HEK293 (cell line): ENCODE measurements around the gene MIA3.

Experiments used
- CTCF ChIP-seq: fragments of 450-650 bp; formaldehyde crosslinking; IDR thresholded peaks from 2 replicates; pipeline ENCODE4 v1.5.1; 2016; ENCODE audit warnings: missing biosample characterization, missing genetic modification characterization
- ELK4 ChIP-seq: IDR thresholded peaks from 2 replicates; pipeline ENCODE4 v1.6.1; 2011; ENCODE audit warnings: mild to moderate bottlenecking, low read depth, low read length, borderline replicate concordance
- ZNF404 ChIP-seq: fragments of 450-650 bp; formaldehyde crosslinking; IDR thresholded peaks from 2 replicates; pipeline ENCODE4 v1.5.1; 2017; ENCODE audit warnings: missing biosample characterization, missing genetic modification characterization

- no peak for TF ChIP-seq ELK4
- no peak for TF ChIP-seq CTCF (tag by site-specific recombination)
- TF ChIP-seq ZNF404 = 0 out of 2 replicates have a peak, but pooled peaks have one; percentile 22
Measured at GRCh38 chr1:222618880-222619596, 1.1 kb downstream of the MIA3 start.
